DND-41 (cell line): ENCODE results near the gene PRELP.

Source experiments
- EZH2 ChIP-seq: IDR thresholded peaks from 3 replicates; pipeline ENCODE4 v1.6.1; 2012; ENCODE audit warnings: borderline replicate concordance, low read depth, mild to moderate bottlenecking, moderate library complexity, low read length, inconsistent platforms; ENCODE audit not compliant: severe bottlenecking
- TF ChIP-seq, protein P1 (sequence below): IDR thresholded peaks from 2 replicates; pipeline ENCODE4 v1.5.1; 2012; ENCODE audit warnings: borderline replicate concordance, low read length, moderate library complexity, mild to moderate bottlenecking; ENCODE audit not compliant: poor library complexity, severe bottlenecking; ENCODE audit errors: extremely low read depth

GRCh38 chr1:203473781-203474305 lies 1.8 kb upstream of the PRELP start:
- TF ChIP-seq, protein P1, sequence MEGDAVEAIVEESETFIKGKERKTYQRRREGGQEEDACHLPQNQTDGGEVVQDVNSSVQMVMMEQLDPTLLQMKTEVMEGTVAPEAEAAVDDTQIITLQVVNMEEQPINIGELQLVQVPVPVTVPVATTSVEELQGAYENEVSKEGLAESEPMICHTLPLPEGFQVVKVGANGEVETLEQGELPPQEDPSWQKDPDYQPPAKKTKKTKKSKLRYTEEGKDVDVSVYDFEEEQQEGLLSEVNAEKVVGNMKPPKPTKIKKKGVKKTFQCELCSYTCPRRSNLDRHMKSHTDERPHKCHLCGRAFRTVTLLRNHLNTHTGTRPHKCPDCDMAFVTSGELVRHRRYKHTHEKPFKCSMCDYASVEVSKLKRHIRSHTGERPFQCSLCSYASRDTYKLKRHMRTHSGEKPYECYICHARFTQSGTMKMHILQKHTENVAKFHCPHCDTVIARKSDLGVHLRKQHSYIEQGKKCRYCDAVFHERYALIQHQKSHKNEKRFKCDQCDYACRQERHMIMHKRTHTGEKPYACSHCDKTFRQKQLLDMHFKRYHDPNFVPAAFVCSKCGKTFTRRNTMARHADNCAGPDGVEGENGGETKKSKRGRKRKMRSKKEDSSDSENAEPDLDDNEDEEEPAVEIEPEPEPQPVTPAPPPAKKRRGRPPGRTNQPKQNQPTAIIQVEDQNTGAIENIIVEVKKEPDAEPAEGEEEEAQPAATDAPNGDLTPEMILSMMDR: no peak
- TF ChIP-seq EZH2: no peak
